Upper lobe of right lung (tissue), 1 donor: ENCODE data around the gene TMEM40. TPM values are rescaled to one million over a fixed set of nuclear protein-coding genes. Genes with fewer than 3 reads are reported as not detected.

Source experiments
- ATAC-seq: fragments of 200-7000 bp; cut with Tn5 transposase; one replicate; pipeline ENCODE4 v1.9.1; 2020; ENCODE audit warnings: mild to moderate bottlenecking, moderate library complexity
- DNase-seq: peaks from one replicate; pipeline ENCODE4 v3.0.0-alpha.2; 2020
- H3K27ac ChIP-seq: fragments of 200-600 bp; one replicate; pipeline ENCODE4 v1.8.0; 2022
- H3K27me3 ChIP-seq: fragments of 200-600 bp; one replicate; pipeline ENCODE4 v1.8.0; 2022; ENCODE audit warnings: mild to moderate bottlenecking
- H3K36me3 ChIP-seq: fragments of 200-600 bp; one replicate; pipeline ENCODE4 v1.8.0; 2022
- H3K4me1 ChIP-seq: fragments of 200-600 bp; one replicate; pipeline ENCODE4 v1.8.0; 2022
- H3K4me3 ChIP-seq: fragments of 200-600 bp; one replicate; pipeline ENCODE4 v1.8.0; 2022; ENCODE audit warnings: mild to moderate bottlenecking
- H3K9me3 ChIP-seq: fragments of 200-600 bp; one replicate; pipeline ENCODE4 v1.8.0; 2022
- intact Hi-C: fragments of 100-400 bp; cut with DNase I; formaldehyde crosslinking; loops from one replicate; pipeline ENCODE4 v1.11.0; 2022
- total RNA-seq: library from RNA; stranded (reverse); fragmentation: NEBNext Ultra II Directional; extraction: Animal tissue kit (Norgen Biotek cat#: 25700); gene quantifications from one replicate; pipeline ENCODE4 v1.2.1, GENCODE V29; 2021
- TF ChIP-seq, protein P1 (sequence below): fragments of 200-600 bp; IDR thresholded peaks from one replicate; pipeline ENCODE4 v1.8.0; 2022; ENCODE audit warnings: antibody characterized with exemption
- donor health status: DM: no; HTN: yes; CAD: no; lungs with severe emphysema.

The TMEM40 gene
- total RNA-seq, 1 donor from 2014 or later, result not detected

- TF ChIP-seq, protein P1, sequence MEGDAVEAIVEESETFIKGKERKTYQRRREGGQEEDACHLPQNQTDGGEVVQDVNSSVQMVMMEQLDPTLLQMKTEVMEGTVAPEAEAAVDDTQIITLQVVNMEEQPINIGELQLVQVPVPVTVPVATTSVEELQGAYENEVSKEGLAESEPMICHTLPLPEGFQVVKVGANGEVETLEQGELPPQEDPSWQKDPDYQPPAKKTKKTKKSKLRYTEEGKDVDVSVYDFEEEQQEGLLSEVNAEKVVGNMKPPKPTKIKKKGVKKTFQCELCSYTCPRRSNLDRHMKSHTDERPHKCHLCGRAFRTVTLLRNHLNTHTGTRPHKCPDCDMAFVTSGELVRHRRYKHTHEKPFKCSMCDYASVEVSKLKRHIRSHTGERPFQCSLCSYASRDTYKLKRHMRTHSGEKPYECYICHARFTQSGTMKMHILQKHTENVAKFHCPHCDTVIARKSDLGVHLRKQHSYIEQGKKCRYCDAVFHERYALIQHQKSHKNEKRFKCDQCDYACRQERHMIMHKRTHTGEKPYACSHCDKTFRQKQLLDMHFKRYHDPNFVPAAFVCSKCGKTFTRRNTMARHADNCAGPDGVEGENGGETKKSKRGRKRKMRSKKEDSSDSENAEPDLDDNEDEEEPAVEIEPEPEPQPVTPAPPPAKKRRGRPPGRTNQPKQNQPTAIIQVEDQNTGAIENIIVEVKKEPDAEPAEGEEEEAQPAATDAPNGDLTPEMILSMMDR, result no peak
- Histone ChIP-seq H3K27ac (no peak overlapping the region), H3K27me3 (no peaks in the 10 kb centered on the region), H3K9me3 (no peaks in the 10 kb centered on the region), H3K4me1 (no peaks in the 10 kb centered on the region), H3K36me3 (no peaks in the 10 kb centered on the region), H3K4me3 (no peak overlapping the region)
- intact Hi-C loops, result no loop called here
- no peak for ATAC-seq
- no peak for DNase-seq
These were observed 7.0 kb downstream of the TMEM40 start for GRCh38 chr3:12752102-12752501.

DNA sequence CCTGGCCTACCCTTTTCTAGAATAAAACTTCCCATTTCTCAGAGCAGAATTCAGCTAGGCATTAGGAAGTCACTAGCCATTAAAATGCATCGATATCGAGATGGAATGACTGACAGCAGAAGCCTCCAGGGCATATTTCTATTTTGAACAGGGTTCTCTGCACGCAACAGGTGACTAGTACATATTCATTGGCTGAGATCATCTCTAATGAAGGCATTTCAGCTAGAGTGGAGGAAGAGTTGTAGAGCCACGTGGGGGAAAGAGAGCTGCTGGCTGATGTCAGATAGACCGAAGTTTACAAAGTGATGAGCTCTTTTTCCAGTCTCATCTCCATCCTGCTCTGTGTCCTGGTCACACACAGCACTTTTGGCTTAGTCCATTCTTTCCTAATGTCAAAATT is 7.5 kb downstream of the TMEM40 start:
- no peaks in the 10 kb centered on the region for H3K36me3 ChIP-seq
- TF ChIP-seq, protein P1, result no peak
- no peaks in the 10 kb centered on the region for H3K4me1 ChIP-seq
- DNase-seq, result no peak
- no peak for ATAC-seq
- H3K9me3 ChIP-seq, result no peaks in the 10 kb centered on the region
- intact Hi-C loops, result no loop called here
- H3K4me3 ChIP-seq, result no peak overlapping the region
- no peak overlapping the region for H3K27ac ChIP-seq
- no peaks in the 10 kb centered on the region for H3K27me3 ChIP-seq

GRCh38 chr3:12750658-12751071 is 8.4 kb downstream of the TMEM40 start:
- intact Hi-C loops, result no loop called here
- no peaks in the 10 kb centered on the region for H3K27me3 ChIP-seq
- ATAC-seq (peak; percentile 23), DNase-seq (no peak)
- H3K36me3 ChIP-seq, result no peaks in the 10 kb centered on the region
- H3K27ac ChIP-seq, result no peak overlapping the region
- H3K4me1 ChIP-seq, result no peaks in the 10 kb centered on the region
- H3K4me3 ChIP-seq, result no peak overlapping the region
- no peaks in the 10 kb centered on the region for H3K9me3 ChIP-seq
- TF ChIP-seq, protein P1, result no peak

DNA sequence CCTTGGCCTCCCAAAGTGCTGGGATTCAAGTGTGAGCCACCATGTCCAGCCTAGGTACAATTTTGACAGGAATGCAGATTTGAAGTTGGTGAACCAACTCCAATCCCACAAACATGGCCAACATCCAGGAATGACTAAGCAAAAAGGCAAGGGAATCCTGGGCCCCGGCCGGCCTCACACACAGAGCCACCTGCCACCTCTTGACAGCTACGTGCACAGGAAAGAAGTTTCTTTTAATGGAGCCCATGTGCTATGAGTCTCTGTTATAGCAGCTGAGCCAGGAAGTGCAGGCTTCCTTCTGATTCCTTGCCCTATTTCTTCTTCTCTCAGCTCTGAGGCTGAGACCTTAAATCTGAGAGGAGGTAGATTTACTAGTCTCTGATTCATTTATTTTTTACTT is 8.8 kb downstream of the TMEM40 start:
- H3K36me3 ChIP-seq, result no peaks in the 10 kb centered on the region
- ATAC-seq (peak; percentile 67), DNase-seq (no peak)
- TF ChIP-seq, protein P1, result no peak
- H3K9me3 ChIP-seq, result no peaks in the 10 kb centered on the region
- no peaks in the 10 kb centered on the region for H3K27me3 ChIP-seq
- no peak overlapping the region for H3K4me3 ChIP-seq
- no peaks in the 10 kb centered on the region for H3K4me1 ChIP-seq
- intact Hi-C loops, result no loop called here
- no peak overlapping the region for H3K27ac ChIP-seq

DNA sequence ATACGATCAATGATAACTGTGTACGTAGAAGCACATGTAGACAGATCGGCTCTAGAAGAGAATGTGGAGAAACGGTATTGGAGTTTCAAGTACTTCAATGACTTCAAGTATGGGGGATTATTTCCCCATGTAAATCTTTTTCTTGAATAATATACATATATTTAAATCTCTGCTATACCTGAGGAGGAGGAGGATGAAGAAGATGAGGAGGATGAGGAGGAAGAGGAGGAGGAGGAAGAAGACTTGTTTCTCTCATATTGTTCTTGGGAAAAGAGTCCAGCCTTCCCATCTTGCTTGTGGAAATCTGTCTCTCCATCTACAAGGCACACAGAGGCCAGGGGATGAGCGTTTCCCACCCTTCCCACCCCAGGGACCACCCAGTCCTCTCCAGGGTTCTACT is 10.6 kb downstream of the TMEM40 start:
- TF ChIP-seq, protein P1, result no peak
- H3K9me3 ChIP-seq, result no peaks in the 10 kb centered on the region
- no peaks in the 10 kb centered on the region for H3K27me3 ChIP-seq
- DNase-seq (no peak), ATAC-seq (no peak)
- no peaks in the 10 kb centered on the region for H3K36me3 ChIP-seq
- no peaks in the 10 kb centered on the region for H3K4me1 ChIP-seq
- H3K4me3 ChIP-seq, result no peak overlapping the region
- H3K27ac ChIP-seq, result no peak overlapping the region
- intact Hi-C loops, result no loop called here

- H3K9me3 ChIP-seq, result no peaks in the 10 kb centered on the region
- no peaks in the 10 kb centered on the region for H3K27me3 ChIP-seq
- no peak overlapping the region for H3K27ac ChIP-seq
- H3K4me3 ChIP-seq, result no peak overlapping the region
- H3K4me1 ChIP-seq, result no peaks in the 10 kb centered on the region
- DNase-seq (no peak), ATAC-seq (no peak)
- no peaks in the 10 kb centered on the region for H3K36me3 ChIP-seq
- TF ChIP-seq, protein P1, result no peak
- intact Hi-C loops, result no loop called here
These were observed 12.6 kb downstream of the TMEM40 start for GRCh38 chr3:12746419-12746818.
